Measurements from ENCODE around the gene LINGO3.

GRCh38 chr19:2291185-2291751 is 16.7 kb downstream of the LINGO3 start:
- TF ChIP-seq CTCF (IDR thresholded peaks at IDR 0.05 in 8 of 11, conservative IDR thresholded peaks at IDR 0.05 in 3 of 11), result no peak
- no peak for TF ChIP-seq POLR2AphosphoS5 (IDR thresholded peaks at IDR 0.05)
- no peak for TF ChIP-seq POLR2A (IDR thresholded peaks at IDR 0.05)

All from spleen (tissue), 7 donors.